ENCODE measurements around the gene APP.

The APP gene

GRCh38 chr21:26170471-26171257 lies at the start of gene APP:
Gene APP (minus strand): TSS chr21:26170770. CDS start chr21:26170620, 150 bp downstream.
- Histone ChIP-seq H3K4me1 (ENCODE audit: control insufficient read depth, low read depth, low read length) (peaks cover 43% of the 10 kb centered on the region), H3K9ac (ENCODE audit: low read length) (peak within 1 kb of the TSS; percentile 96), H3K36me3 (ENCODE audit: control insufficient read depth, low read depth, low read length) (no peaks in the 10 kb centered on the region), H3K4me3 (ENCODE audit: low read length) (peak within 1 kb of the TSS; percentile 97), H3K27ac (ENCODE audit: low read length) (peak within 1 kb of the TSS; percentile 78), H3K27me3 (ENCODE audit: control insufficient read depth, insufficient read depth, low read length) (peaks cover 12% of the 10 kb centered on the region), H3K9me3 (ENCODE audit: control insufficient read depth, low read depth, low read length) (no peaks in the 10 kb centered on the region)

- Histone ChIP-seq H3K27ac (ENCODE audit: low read length) (no peak overlapping the region), H3K27me3 (ENCODE audit: control insufficient read depth, insufficient read depth, low read length) (no peaks in the 10 kb centered on the region), H3K4me1 (ENCODE audit: control insufficient read depth, low read depth, low read length) (peaks cover 13% of the 10 kb centered on the region), H3K9ac (ENCODE audit: low read length) (no peak overlapping the region), H3K36me3 (ENCODE audit: control insufficient read depth, low read depth, low read length) (no peaks in the 10 kb centered on the region), H3K4me3 (ENCODE audit: low read length) (no peak overlapping the region), H3K9me3 (ENCODE audit: control insufficient read depth, low read depth, low read length) (no peaks in the 10 kb centered on the region)
Measured at GRCh38 chr21:26212220-26212619, 41.6 kb upstream of the APP start.

- H3K36me3 ChIP-seq (ENCODE audit: control insufficient read depth, low read depth, low read length): no peaks in the 10 kb centered on the region
- H3K27me3 ChIP-seq (ENCODE audit: control insufficient read depth, insufficient read depth, low read length): no peaks in the 10 kb centered on the region
- no peak overlapping the region for H3K9ac ChIP-seq (ENCODE audit: low read length)
- H3K4me3 ChIP-seq (ENCODE audit: low read length): no peak overlapping the region
- peaks cover 17% of the 10 kb centered on the region for H3K4me1 ChIP-seq (ENCODE audit: control insufficient read depth, low read depth, low read length)
- H3K9me3 ChIP-seq (ENCODE audit: control insufficient read depth, low read depth, low read length): no peaks in the 10 kb centered on the region
- H3K27ac ChIP-seq (ENCODE audit: low read length): no peak overlapping the region
Measured at GRCh38 chr21:26210614-26211013, 40.0 kb upstream of the APP start.

- no peaks in the 10 kb centered on the region for H3K36me3 ChIP-seq (ENCODE audit: control insufficient read depth, low read depth, low read length)
- no peak overlapping the region for H3K4me3 ChIP-seq (ENCODE audit: low read length)
- peaks cover 9% of the 10 kb centered on the region for H3K4me1 ChIP-seq (ENCODE audit: control insufficient read depth, low read depth, low read length)
- no peak overlapping the region for H3K27ac ChIP-seq (ENCODE audit: low read length)
- H3K9me3 ChIP-seq (ENCODE audit: control insufficient read depth, low read depth, low read length): no peaks in the 10 kb centered on the region
- H3K27me3 ChIP-seq (ENCODE audit: control insufficient read depth, insufficient read depth, low read length): no peaks in the 10 kb centered on the region
- no peak overlapping the region for H3K9ac ChIP-seq (ENCODE audit: low read length)
Measured at GRCh38 chr21:26207021-26207420, 36.5 kb upstream of the APP start.

- Histone ChIP-seq H3K4me3 (ENCODE audit: low read length) (no peak overlapping the region), H3K4me1 (ENCODE audit: control insufficient read depth, low read depth, low read length) (no peaks in the 10 kb centered on the region), H3K27me3 (ENCODE audit: control insufficient read depth, insufficient read depth, low read length) (no peaks in the 10 kb centered on the region), H3K9ac (ENCODE audit: low read length) (no peak overlapping the region), H3K27ac (ENCODE audit: low read length) (no peak overlapping the region), H3K36me3 (ENCODE audit: control insufficient read depth, low read depth, low read length) (no peaks in the 10 kb centered on the region), H3K9me3 (ENCODE audit: control insufficient read depth, low read depth, low read length) (no peaks in the 10 kb centered on the region)
Measured at GRCh38 chr21:26199456-26199855, 28.9 kb upstream of the APP start.

- Histone ChIP-seq H3K4me3 (ENCODE audit: low read length) (no peak overlapping the region), H3K27ac (ENCODE audit: low read length) (no peak overlapping the region), H3K27me3 (ENCODE audit: control insufficient read depth, insufficient read depth, low read length) (no peaks in the 10 kb centered on the region), H3K36me3 (ENCODE audit: control insufficient read depth, low read depth, low read length) (no peaks in the 10 kb centered on the region), H3K9ac (ENCODE audit: low read length) (no peak overlapping the region), H3K4me1 (ENCODE audit: control insufficient read depth, low read depth, low read length) (no peaks in the 10 kb centered on the region), H3K9me3 (ENCODE audit: control insufficient read depth, low read depth, low read length) (no peaks in the 10 kb centered on the region)
Measured at GRCh38 chr21:26195708-26196107, 25.1 kb upstream of the APP start.

- Histone ChIP-seq H3K27me3 (ENCODE audit: control insufficient read depth, insufficient read depth, low read length) (no peaks in the 10 kb centered on the region), H3K27ac (ENCODE audit: low read length) (no peak overlapping the region), H3K9me3 (ENCODE audit: control insufficient read depth, low read depth, low read length) (no peaks in the 10 kb centered on the region), H3K4me3 (ENCODE audit: low read length) (no peak overlapping the region), H3K9ac (ENCODE audit: low read length) (no peak overlapping the region), H3K4me1 (ENCODE audit: control insufficient read depth, low read depth, low read length) (no peaks in the 10 kb centered on the region), H3K36me3 (ENCODE audit: control insufficient read depth, low read depth, low read length) (no peaks in the 10 kb centered on the region)
Measured at GRCh38 chr21:26194811-26195251, 24.3 kb upstream of the APP start.

- no peaks in the 10 kb centered on the region for H3K4me1 ChIP-seq (ENCODE audit: control insufficient read depth, low read depth, low read length)
- no peak overlapping the region for H3K4me3 ChIP-seq (ENCODE audit: low read length)
- no peaks in the 10 kb centered on the region for H3K36me3 ChIP-seq (ENCODE audit: control insufficient read depth, low read depth, low read length)
- no peaks in the 10 kb centered on the region for H3K27me3 ChIP-seq (ENCODE audit: control insufficient read depth, insufficient read depth, low read length)
- no peak overlapping the region for H3K9ac ChIP-seq (ENCODE audit: low read length)
- no peak overlapping the region for H3K27ac ChIP-seq (ENCODE audit: low read length)
- no peaks in the 10 kb centered on the region for H3K9me3 ChIP-seq (ENCODE audit: control insufficient read depth, low read depth, low read length)
Measured at GRCh38 chr21:26194326-26194725, 23.8 kb upstream of the APP start.

GRCh38 chr21:26191609-26192008 lies 21.0 kb upstream of the APP start:
- Histone ChIP-seq H3K9me3 (ENCODE audit: control insufficient read depth, low read depth, low read length) (no peaks in the 10 kb centered on the region), H3K27ac (ENCODE audit: low read length) (no peak overlapping the region), H3K36me3 (ENCODE audit: control insufficient read depth, low read depth, low read length) (no peaks in the 10 kb centered on the region), H3K4me3 (ENCODE audit: low read length) (no peak overlapping the region), H3K4me1 (ENCODE audit: control insufficient read depth, low read depth, low read length) (no peaks in the 10 kb centered on the region), H3K9ac (ENCODE audit: low read length) (no peak overlapping the region), H3K27me3 (ENCODE audit: control insufficient read depth, insufficient read depth, low read length) (no peaks in the 10 kb centered on the region)

- H3K27ac ChIP-seq (ENCODE audit: low read length): no peak overlapping the region
- no peaks in the 10 kb centered on the region for H3K36me3 ChIP-seq (ENCODE audit: control insufficient read depth, low read depth, low read length)
- H3K9me3 ChIP-seq (ENCODE audit: control insufficient read depth, low read depth, low read length): no peaks in the 10 kb centered on the region
- no peaks in the 10 kb centered on the region for H3K4me1 ChIP-seq (ENCODE audit: control insufficient read depth, low read depth, low read length)
- H3K27me3 ChIP-seq (ENCODE audit: control insufficient read depth, insufficient read depth, low read length): no peaks in the 10 kb centered on the region
- no peak overlapping the region for H3K9ac ChIP-seq (ENCODE audit: low read length)
- no peak overlapping the region for H3K4me3 ChIP-seq (ENCODE audit: low read length)
Measured at GRCh38 chr21:26188422-26188821, 17.9 kb upstream of the APP start.

- H3K4me1 ChIP-seq (ENCODE audit: control insufficient read depth, low read depth, low read length): no peaks in the 10 kb centered on the region
- H3K9me3 ChIP-seq (ENCODE audit: control insufficient read depth, low read depth, low read length): no peaks in the 10 kb centered on the region
- no peak overlapping the region for H3K9ac ChIP-seq (ENCODE audit: low read length)
- no peaks in the 10 kb centered on the region for H3K36me3 ChIP-seq (ENCODE audit: control insufficient read depth, low read depth, low read length)
- no peak overlapping the region for H3K27ac ChIP-seq (ENCODE audit: low read length)
- H3K4me3 ChIP-seq (ENCODE audit: low read length): no peak overlapping the region
- no peaks in the 10 kb centered on the region for H3K27me3 ChIP-seq (ENCODE audit: control insufficient read depth, insufficient read depth, low read length)
Measured at GRCh38 chr21:26185446-26185845, 14.9 kb upstream of the APP start.

GRCh38 chr21:26185021-26185420 lies 14.5 kb upstream of the APP start:
- Histone ChIP-seq H3K27ac (ENCODE audit: low read length) (no peak overlapping the region), H3K9me3 (ENCODE audit: control insufficient read depth, low read depth, low read length) (no peaks in the 10 kb centered on the region), H3K9ac (ENCODE audit: low read length) (no peak overlapping the region), H3K4me1 (ENCODE audit: control insufficient read depth, low read depth, low read length) (no peaks in the 10 kb centered on the region), H3K36me3 (ENCODE audit: control insufficient read depth, low read depth, low read length) (no peaks in the 10 kb centered on the region), H3K27me3 (ENCODE audit: control insufficient read depth, insufficient read depth, low read length) (no peaks in the 10 kb centered on the region), H3K4me3 (ENCODE audit: low read length) (no peak overlapping the region)

Data from iPS-18a (cell line).